GM08714 (cell line): ENCODE results near the gene TMEM100.

Source experiments
- H3K4me3 ChIP-seq: fragments of 200-500 bp; sonication (Bioruptor generic); 2 replicates; pipeline ENCODE4 v1.5.1; 2014; ENCODE audit warnings: mild to moderate bottlenecking, low read length, inconsistent platforms
- ZNF274 ChIP-seq: IDR thresholded peaks from 2 replicates; pipeline ENCODE4 v1.6.1; 2012; ENCODE audit warnings: mild to moderate bottlenecking, low read depth, low read length

The TMEM100 gene, protein sequence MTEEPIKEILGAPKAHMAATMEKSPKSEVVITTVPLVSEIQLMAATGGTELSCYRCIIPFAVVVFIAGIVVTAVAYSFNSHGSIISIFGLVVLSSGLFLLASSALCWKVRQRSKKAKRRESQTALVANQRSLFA

DNA sequence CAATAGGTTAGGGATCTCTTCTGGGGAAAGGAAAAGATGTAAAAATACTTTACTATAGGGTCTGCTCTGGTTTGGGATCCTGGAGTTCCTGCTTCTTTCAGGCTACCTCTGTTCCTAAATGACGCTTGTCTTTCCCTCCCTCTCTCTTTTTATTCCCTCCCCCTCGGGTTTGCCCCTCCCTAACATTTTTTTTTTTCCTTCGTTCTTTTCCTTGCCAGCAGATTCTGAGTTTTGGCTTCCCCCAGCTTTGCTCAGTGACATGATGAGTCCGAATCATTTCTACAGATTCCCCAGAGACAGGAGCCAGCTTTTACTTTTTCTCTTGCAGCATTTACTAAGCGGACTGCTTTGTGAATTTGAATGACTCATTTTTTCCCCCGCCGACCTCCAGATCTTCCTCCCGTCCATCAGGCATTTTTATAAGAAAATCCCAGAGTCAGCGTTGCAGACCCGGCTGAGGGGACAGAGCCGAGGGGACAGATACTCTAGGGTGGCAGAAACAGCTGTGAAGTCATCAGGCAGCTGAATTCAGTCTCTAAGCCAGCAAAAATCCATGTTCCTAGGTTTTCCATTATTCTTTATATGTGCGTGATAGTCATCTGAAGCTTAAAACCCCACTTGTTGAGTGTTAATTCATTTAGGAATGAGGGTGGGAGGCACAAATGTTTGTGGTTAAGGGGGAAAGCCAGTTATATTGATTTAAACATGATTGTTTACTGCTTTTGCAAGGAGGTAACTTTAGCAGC lies at the start of gene TMEM100:
TMEM100 (minus strand) TSS at position 123 of the 746 bp plus-strand sequence. CDS start 1,794 bp downstream, outside the sequence.
- no peak for TF ChIP-seq ZNF274
- H3K4me3 ChIP-seq: no peak within 1 kb of the TSS

DNA sequence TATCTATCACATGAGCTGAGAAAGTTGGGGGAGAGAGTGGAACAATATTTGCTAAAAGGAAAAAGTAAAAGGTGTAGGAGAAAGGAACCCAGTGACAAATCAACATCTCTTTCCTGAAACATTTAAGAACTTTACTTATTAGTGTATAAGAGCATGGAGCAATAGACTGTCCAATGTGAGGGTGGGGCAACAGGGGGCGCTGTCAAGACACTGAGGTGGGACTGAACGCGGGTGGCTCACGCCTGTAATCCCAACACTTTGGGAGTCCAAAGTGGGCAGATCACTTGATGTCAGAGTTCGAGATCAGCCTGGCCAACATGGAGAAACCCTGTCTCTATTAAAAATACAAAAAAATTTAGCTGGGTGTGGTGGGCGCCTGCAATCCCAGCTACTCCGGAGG lies 49.4 kb upstream of the TMEM100 start:
- TF ChIP-seq ZNF274: no peak

DNA sequence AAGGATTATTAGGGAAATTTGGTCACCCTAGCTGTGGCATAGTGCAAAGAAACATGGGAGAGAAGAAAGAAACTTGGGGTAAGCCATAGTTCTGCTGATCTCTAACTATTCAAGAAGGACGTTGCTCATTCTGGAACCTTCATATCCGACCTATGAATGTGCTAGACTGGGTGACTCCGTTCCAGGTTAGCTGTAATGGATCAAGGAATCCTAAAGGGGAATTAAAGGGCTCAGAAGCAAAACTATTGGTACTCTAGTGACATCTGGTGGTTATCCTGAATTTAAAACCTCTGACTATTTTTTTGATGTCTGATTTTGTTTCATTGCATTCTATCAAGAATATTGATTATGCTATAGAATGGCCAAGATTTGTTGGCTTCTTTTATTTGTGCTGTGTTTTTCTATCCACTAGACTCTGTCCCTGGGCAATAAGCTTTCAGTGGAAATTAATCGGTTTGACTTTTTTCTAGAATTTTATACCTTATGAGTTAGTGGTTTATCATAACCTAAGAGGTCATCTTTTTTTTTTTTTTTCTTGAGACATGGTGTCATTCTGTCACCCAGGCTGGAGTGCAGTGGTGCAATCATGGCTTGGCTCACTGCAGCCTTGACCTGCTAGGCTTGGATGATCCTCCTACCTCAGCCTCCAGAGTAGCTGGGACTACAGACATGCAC lies 47.7 kb upstream of the TMEM100 start:
- no peak for TF ChIP-seq ZNF274
- no peak overlapping the region for H3K4me3 ChIP-seq

More for the DNA sequence above, 49.4 kb upstream of the TMEM100 start:
- no peak overlapping the region for H3K4me3 ChIP-seq

DNA sequence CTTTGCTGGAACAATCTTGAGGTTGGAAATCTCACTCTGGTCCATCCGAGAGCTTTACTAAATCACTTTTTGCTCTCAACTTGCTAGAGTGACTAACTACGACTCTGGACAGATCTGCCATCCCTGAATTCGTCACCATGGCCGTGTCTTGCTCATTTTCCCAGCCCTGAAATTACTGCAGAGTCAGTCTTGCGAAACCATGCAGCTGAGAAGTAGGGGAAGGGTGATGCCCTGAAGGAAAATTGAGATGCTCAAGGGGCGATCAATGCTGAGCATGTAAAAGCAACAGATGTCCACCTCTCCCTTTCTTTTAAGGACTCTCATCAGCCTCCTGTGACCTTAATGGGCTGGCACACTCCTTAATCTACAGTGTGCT lies 46.9 kb upstream of the TMEM100 start:
- TF ChIP-seq ZNF274: no peak
- no peak overlapping the region for H3K4me3 ChIP-seq

DNA sequence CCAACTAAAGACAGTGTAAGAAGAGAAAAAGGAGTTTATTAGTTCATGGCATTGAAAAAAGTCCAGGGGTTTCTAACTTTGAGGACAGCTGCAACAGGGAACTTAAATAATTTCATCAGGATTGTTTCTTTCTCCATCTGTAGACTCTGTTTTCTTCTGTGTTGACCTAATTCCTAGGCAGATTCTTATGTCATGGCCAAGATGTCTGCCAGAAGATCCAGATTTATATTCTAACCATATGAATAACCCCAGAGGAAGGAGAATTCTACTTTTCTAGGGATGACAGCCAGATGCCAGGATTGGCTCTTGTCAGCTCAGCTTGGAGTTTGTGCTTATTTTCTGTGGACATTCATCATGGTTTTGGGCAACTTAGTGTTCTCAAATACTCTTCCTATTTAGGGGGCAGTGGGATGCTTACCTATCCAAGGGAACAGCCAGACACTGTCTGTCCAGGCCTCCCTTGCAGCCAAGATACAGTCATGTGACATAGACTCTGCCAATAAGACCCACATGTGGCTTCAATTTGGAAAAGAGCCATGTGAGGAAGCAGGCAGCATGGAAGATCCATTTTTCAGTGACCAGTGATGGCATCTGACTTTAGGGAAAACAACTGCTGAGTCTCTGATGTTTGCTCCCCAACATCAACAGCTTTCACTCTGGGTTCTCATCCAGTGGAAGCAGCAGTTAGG lies 46.4 kb upstream of the TMEM100 start:
- no peak overlapping the region for H3K4me3 ChIP-seq
- no peak for TF ChIP-seq ZNF274

DNA sequence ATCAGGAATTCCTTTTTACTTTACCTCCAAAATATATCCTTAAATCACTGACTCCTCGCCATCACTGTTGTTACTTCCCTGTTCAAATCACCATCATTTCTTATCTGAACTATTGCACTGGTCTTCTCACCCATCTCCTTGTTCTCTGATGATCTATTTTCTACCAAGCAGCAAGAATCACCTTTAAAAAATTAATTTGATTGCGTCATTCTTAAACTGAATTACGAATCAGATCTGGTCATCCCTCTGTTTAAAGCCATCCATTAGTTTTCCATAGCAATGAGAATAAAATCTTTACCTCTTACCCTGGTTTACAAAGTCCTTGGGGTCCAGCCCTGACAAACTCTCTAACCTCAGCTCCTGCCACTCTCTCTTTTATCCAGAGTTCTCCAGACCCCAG lies 42.8 kb upstream of the TMEM100 start:
- H3K4me3 ChIP-seq: no peak overlapping the region
- TF ChIP-seq ZNF274: no peak

DNA sequence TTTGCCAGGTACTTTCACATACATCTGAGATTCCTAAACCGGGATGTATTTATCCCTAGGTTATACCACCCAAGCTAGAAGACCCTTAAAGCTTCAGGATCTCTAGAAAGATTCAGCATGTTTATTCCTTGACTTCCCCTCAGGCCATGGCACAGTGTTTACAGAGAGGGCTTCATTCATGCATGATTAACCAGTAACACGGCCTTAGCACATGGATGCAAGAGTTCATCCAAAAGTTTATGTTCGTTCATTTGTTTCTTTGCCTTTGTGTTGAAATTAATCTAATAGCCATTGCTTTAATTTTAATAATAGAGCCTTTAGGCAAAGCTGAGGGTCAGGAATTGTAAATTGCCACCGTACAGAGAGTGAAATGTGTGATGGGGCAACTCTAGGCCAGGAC lies 41.9 kb upstream of the TMEM100 start:
- no peak for TF ChIP-seq ZNF274
- no peak overlapping the region for H3K4me3 ChIP-seq

DNA sequence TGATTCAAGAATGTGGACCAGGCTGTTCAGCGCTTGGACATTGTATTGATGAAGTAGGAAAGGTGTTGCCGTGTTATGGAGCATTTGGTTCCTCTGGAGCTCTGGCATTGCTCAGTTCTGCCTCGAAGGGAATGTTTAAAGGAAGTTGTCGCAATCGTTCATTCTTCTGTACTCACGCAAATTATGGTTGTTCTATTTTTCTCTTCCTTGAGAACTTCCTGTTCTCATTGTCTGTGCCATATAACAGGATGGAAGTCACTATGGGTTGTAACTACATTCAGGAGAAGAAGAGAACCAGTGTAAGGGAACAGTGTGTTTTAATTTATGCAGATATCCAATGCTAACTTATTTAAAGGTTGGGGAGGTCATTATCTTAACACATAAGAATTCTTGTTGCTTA lies 41.2 kb upstream of the TMEM100 start:
- no peak overlapping the region for H3K4me3 ChIP-seq
- no peak for TF ChIP-seq ZNF274

DNA sequence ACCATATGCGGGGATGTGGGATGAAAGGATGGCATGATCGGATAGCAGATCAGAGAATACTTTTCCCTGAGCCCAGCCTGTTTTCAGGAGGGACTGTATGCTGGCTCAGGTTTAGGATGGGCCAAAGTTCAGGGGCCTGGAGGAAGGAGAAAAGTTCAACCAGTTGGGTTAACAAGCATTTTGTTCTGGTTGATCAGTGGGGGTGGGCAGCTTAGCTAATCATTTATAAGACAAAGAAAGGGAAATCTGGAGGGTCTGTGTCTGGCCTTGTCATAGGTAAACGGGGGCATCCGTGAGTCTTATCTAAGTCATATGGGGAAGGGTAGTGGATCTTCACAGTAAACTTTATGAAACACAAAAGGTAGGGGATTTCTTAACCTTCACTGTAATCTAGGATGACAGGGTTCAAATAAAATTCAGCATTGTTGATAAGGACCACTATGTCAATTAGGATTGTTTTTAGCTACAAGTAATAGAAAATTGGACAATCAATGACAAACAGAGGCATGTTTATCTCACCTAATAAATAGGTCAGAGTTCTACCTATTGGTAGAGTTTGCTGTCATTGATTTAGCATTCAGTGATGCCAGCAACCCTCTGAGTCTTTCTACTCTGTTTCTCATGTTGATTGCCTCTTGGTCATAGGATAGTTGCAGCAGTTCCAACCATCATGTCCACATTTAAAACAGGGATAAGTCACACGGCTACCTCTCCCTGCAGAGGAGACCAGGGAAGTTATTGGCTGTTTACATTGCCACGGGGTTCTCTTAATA lies 39.6 kb upstream of the TMEM100 start:
- no peak for TF ChIP-seq ZNF274
- no peak overlapping the region for H3K4me3 ChIP-seq

DNA sequence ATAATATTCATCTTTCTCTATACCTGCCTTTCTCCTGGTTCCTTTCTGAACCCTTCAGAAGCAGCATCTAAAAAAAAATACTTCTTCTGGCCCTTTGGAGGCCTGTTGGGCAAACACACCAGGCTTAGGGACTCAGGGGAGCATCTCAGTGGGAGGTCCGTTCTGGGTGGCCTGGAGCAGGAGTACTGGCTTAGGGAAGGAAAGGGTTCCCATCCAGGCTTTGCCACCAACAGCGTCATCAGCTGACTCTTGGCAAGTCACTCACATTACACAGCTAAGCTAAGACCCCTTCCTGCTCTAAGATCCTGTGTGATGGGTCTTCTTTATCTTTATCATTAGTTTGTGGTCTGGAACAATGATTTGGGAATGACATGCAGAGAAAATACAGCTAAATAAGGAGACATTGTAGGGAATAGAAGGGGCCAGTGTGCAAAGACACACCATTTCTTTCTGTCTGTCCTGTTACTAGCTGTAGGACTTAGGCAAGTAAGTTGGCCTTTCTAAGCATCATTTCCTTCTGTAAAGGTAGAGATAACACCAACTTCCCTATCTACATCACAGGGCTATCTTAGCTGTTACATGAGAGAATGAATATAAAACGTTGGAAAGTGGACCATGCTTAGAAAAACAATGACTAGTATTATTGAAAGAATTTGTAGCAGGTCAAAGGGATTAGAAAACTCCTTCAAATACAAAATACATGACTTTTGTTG lies 38.1 kb upstream of the TMEM100 start:
- TF ChIP-seq ZNF274: no peak

DNA sequence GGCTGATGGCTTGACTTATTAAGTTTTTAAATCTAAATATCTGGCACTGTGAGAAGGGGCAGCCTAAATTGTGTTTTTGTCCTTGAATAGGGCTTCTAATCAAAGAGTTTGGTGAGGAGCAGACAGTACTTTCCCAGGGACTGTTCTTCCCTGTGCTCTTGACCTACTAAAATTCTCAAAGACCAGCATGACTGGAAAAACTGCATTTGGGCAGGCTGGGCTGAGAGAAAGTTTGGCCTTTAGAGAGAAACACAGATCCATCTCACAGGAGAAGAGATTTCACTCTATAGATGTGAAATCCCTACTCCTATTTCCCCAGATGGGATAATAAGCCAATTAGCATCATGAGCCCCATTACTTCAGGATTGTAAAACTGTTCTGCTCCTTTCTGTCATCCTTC lies 35.5 kb upstream of the TMEM100 start:
- no peak overlapping the region for H3K4me3 ChIP-seq
- no peak for TF ChIP-seq ZNF274

More for the DNA sequence above, 38.1 kb upstream of the TMEM100 start:
- H3K4me3 ChIP-seq: no peak overlapping the region

DNA sequence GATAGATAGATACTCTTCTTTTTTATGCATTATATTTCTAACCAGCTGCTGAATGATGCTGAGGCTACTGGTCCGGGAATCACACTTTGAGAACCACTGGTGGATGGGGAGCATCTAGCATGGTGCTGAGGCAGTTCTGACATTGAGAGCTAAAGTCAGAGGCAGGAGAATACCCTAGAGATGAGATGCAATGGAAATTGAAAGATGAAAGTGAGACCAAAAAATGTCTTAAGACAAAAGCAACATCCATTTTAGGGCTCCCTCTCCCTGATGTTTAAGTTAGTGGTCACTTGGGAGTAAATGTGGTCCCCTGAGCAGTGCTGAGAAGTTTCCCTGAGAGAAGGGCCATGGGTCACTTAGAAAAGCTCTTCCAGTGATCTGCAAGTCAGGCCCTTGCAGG lies 35.0 kb upstream of the TMEM100 start:
- H3K4me3 ChIP-seq: no peak overlapping the region
- TF ChIP-seq ZNF274: no peak

DNA sequence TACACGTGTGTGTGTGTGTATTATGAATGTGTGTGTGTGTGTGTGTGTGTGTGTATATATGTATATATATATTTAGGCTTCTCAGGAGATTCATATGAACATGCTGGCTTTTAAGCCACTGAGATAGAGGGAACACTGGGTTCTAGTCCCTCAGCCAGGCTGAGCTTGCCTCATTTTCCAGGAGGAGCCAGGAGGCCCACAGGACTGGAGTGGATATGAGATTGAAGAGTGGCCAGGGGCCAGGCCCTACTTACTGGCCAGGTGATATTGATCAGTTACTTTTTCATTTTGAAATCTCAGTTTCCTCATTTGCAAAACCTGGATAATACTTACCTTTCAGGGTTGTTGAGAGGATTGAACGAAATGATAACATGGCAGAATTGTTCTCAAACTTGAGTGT lies 34.0 kb upstream of the TMEM100 start:
- no peak for TF ChIP-seq ZNF274
- H3K4me3 ChIP-seq: no peak overlapping the region
